Activated CD4-positive, alpha-beta T cell treated with anti-CD3 and anti-CD28 coated beads for 1 hour (primary cell): ENCODE results near the gene STX1A.

ENCODE experiments used
- DNase-seq: peaks from one replicate; pipeline ENCODE4 v3.0.0-alpha.2; 2020

The STX1A gene

GRCh38 chr7:73718905-73719805 lies at the start of gene STX1A:
Gene STX1A, minus strand, starts transcription at chr7:73719669. Its CDS starts 38 bp downstream, at chr7:73719631.
- DNase-seq, result peak; percentile 63

- no peak for DNase-seq
Measured at GRCh38 chr7:73768641-73769480, 49.4 kb upstream of the STX1A start.

DNA sequence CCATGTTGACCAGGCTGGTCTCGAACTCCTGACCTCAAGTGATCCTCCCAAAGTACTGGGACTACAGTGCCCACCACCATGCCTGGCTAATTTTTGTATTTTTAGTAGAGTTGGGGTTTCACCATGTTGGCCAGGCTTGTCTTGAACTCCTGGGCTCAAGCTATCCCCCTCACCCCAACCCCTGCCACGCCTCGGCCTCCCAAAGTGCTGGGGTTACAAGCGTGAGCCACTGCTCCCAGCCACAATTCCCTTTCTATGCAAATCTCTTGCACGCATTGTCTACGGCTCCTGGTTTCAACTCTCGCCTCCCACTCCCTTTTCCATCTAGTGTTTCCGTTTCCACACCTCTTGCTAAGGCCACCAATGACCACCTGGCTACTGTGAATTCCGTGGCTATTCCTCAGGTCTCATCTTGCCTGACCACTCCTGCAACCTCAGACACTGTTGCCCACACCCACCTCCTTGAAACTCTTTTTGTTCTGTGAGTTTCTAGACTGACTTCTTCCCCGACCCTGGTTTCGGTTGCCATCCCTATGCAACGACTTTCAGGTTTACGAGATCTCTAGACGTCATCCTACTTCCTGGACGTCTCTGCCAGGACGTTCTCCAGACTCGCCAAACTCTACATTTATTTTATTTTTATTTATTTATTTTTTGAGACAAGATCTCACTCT lies 47.2 kb upstream of the STX1A start:
- no peak for DNase-seq

GRCh38 chr7:73762659-73762999 lies 43.2 kb upstream of the STX1A start:
- DNase-seq, result no peak

GRCh38 chr7:73761854-73762658 lies 42.6 kb upstream of the STX1A start:
- DNase-seq, result no peak

- no peak for DNase-seq
Measured at GRCh38 chr7:73758581-73759138, 39.2 kb upstream of the STX1A start.

GRCh38 chr7:73749931-73750776 lies 30.7 kb upstream of the STX1A start:
- no peak for DNase-seq

DNA sequence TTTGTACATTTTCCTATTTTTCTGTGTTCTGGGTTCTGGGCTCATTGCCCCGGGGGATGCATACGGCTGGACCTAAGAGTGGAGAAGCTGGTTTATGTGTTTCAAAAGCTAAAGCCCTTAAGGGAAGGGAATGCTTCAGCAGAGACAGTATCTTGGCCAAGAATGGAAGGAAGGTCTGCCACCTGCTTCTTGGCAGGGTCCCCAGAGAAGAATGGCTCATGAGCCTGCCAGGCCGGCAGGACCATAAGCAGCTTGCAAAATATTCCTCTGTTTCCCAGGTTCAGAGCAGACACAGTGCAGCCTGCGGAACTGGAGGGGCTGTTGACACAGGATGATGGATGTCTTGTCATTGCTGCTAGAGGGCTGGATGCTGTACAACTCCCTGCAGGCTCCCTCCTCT lies 26.9 kb upstream of the STX1A start:
- DNase-seq, result no peak

DNA sequence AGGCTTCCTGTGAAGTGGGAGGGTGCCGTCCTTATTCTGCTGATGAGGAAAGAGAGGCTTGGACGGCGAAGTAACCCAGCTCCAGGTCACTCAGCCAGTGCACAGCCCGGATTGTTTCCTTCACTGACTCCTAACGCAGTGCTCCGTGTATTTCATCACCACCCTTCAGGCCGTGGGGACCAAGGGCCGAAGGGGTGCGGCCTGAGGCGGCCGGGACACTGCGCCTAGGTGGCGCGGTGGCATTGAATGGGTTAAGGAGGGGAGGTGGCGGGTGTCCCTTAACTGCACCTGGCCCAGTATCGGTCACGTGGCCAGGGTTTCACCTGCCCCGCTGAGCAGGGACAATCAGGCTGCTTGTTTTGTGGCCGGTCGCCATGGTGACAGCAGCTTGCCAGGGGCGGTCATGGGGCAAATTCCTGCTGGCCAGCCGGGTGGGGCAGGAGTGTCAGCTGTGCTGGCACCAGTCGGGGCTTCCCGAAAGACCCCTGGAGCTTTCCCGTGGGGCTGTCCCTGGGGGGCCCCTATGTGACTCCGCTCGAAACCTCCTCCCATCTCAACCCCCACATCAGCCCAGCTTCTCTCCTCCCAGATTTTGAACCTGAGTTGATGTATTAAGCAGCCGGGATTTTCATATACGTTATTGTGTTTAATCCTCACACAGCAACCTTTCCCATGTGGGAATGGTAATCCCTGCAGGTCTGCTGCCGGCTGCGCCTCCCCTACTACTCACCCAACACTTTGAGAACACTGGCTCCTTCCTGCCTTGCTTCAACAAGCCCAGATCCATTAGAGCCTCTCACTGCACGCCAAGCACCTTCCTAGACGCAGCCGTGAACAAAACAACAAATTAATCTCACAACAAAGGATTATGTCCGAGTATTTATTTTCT lies 23.5 kb upstream of the STX1A start:
- no peak for DNase-seq

- DNase-seq, result no peak
Measured at GRCh38 chr7:73742338-73742752, 22.9 kb upstream of the STX1A start.

GRCh38 chr7:73741600-73741999 lies 22.1 kb upstream of the STX1A start:
- no peak for DNase-seq

DNA sequence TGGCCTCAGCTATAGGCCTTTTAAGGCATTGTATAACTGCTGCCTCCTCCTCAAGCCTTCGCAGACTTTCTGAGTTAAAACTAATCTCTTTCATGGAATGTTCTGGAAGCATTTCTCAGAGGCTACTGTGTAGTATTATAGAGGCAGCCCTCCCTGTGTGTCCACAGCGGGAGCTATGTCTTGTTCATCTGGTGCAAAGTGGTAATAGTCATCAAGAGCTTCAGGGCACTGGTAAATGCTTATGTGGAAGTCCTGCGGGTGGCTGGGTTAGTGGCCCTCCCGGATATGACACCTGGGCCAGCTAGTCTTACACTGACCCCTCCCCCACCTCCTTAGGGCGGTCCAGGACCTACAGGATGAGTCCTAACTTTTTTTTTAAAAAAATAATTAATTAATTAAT lies 21.3 kb upstream of the STX1A start:
- DNase-seq, result no peak

GRCh38 chr7:73740212-73740611 lies 20.7 kb upstream of the STX1A start:
- DNase-seq, result no peak

DNA sequence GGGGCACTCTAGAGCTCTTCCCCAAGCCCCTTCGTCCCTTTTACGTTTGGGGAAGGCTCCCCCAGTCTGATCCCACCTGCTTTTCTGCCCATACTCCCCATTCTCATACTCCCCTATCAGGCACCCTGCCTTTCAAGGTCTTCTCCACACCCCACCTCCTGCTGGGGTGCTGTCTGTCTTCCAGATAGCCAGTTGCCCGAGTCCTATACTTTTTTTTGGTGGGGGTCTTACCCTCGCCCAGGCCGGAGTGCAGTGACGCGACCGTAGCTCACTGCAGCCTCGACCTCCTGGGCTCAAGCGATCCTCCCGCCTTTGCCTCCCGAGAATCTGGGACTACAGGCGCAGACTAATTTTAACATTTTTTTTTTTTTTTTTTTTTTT lies 19.9 kb upstream of the STX1A start:
- DNase-seq, result no peak

DNA sequence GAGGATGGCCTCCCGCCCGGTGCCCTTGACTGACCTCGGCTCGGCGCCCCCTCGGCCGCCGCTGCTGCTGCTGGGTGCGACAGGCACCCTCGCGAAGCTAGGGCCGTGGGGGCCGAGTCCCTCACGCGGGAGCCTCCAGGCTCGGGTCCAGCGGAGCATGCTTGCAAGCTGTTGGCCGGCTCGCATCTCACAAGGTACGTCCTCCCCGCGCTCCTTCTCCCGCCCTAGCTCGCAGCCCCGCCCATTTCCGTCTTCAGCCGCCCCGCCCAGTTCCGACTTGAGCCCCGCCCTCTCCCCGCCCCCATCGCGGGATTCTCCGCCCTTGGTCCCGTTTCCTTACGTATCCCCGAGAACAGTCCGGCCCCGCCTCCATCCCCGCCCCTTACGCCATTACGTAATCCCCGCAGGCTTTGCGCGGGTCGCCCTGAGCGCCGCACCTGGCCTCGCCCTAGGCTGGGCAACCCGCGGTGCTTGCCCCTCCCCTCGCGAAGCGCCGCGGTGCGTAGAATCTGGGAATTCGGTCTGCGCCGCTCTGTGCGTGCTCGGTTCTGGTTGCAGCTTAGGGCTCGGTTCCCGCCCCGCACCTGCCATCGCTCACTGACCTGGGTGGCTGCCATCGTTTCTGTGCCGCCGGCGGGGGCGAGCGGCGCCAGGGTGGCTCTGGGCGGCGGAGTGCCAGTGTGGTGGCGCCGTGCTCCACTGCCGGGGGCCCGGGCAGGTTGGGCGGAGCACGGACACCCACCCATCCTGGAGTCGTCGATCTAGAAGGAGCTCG lies 19.3 kb upstream of the STX1A start, which contains the start of gene ABHD11:
Gene ABHD11, minus strand, starts transcription at position 191 of the 775 bp plus-strand sequence. Its CDS starts 32 bp downstream, at position 159.
- peak; percentile 98 for DNase-seq

DNA sequence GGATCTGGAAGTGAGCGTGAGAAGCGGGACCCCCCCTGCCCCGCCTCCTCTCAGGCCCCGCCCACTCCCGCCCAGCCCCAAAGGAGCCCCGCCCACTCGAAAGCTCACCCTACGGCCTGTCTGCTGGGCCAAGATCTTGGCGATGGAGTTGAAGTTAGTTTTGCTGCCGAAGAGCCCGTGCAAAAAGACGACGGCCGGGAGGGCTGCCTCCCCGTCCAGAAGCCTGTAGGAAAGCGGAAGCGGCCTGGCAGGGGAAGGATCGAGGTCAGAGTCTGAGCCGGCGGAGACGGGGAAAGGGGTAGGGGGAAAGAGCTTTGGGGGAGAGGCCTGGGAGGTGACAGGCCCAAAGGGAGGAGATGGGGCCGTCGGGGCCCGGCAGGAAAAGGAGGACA lies 18.7 kb upstream of the STX1A start:
- no peak for DNase-seq

- DNase-seq, result no peak
Measured at GRCh38 chr7:73737491-73738219, 18.2 kb upstream of the STX1A start.

DNA sequence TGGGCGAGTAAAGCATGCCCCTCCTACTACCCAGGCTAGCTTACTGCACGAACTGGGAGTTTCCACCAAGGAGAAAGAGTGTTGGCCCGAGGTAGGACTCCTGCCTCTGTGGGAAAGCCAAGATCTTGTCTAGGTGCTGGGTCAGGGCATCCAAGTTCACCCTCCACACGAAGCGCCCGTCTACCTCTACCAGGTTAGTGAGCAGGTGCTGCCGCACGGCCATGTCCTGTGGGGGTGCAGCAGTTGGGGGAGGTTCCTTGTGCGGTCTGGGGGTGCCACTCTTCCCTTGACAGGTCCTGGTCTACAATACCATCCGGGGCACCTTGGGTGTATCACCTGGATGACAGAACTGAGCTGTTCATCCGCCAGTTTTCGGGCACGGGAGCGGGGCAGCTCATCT lies 17.4 kb upstream of the STX1A start:
- DNase-seq, result no peak

- no peak for DNase-seq
Measured at GRCh38 chr7:73735528-73735905, 16.0 kb upstream of the STX1A start.
